Activated effector memory CD4-positive, alpha-beta T cell treated with Interleukin-2 at 50 U/mL for 16 hours (primary cell): ENCODE measurements around the gene PRR19.

Experiments used
- DNase-seq: peaks from one replicate; pipeline ENCODE4 v3.0.0-alpha.2; 2020

Gene PRR19

DNA sequence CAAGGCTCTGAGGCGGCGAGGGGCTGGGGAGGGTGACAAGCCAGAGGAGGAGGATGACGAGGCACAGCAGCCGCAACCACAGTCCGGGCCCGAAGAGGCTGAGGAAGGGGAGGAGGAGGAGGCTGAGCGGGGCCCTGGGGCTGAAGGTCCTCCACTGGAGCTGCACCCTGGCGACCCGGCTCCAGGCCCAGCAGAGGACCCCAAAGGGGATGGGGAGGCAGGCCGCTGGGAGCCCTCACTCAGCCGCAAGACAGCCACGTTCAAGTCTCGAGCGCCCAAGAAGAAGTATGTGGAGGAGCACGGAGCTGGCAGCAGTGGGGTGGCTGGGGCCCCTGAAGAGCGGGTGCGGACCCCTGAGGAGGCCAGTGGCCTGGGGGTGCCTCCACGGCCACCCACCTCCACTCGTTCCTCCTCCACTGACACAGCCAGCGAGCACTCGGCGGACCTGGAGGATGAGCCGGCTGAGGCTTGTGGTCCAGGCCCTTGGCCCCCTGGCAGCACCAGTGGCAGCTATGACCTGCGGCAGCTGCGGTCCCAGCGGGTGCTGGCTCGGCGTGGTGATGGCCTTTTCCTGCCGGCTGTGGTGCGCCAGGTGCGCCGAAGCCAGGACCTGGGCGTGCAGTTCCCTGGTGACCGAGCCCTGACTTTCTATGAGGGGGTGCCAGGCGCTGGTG is 29.9 kb upstream of the PRR19 start:
- DNase-seq = no peak

DNA sequence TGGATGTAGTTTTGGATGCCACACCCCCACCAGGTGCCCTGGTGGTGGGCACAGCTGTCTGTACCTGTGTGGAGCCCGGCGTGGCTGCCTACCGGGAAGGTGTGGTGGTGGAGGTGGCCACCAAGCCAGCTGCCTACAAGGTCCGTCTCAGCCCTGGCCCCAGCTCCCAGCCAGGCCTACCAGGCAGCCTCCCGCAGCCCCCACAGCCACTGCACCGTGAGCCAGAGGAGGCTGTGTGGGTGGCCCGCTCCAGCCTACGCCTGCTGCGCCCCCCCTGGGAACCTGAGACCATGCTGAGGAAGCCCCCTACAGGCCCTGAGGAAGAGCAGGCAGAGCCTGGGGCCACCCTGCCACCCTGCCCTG is 29.4 kb upstream of the PRR19 start:
- no peak for DNase-seq

DNA sequence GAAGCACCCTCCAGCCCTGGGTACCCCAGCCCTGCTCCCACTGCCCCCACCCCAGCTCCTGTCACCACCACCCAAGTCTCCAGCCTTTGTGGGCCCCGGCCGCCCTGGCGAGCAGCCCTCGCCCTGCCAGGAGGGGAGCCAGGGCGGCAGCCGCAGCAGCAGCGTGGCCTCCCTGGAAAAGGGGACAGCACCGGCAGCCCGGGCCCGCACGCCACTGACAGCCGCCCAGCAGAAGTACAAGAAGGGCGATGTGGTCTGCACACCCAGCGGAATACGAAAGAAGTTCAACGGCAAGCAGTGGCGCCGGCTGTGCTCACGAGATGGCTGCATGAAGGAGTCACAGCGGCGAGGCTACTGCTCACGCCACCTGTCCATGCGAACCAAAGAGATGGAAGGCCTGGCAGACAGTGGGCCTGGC is 28.9 kb upstream of the PRR19 start:
- DNase-seq = no peak

DNA sequence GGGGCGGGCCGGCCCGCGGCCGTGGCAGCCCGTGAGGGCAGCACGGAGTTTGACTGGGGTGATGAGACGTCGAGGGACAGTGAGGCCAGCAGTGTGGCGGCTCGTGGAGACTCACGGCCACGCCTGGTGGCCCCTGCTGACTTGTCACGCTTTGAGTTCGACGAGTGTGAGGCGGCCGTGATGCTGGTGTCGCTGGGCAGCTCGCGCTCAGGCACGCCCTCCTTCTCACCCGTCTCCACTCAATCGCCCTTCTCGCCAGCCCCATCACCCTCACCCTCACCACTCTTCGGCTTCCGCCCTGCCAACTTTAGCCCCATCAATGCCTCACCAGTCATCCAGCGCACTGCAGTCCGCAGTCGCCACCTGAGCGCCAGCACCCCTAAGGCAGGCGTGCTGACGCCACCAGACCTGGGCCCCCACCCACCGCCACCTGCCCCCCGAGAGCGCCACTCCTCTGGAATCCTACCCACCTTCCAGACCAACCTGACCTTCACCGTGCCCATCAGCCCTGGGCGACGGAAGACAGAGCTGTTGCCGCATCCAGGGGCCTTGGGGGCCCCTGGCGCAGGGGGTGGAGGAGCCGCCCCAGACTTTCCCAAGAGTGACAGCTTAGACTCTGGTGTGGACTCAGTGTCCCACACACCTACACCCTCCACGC is 28.4 kb upstream of the PRR19 start:
- DNase-seq = no peak

- DNase-seq = no peak
These were observed 27.8 kb upstream of the PRR19 start for GRCh38 chr19:42274065-42274682.

DNA sequence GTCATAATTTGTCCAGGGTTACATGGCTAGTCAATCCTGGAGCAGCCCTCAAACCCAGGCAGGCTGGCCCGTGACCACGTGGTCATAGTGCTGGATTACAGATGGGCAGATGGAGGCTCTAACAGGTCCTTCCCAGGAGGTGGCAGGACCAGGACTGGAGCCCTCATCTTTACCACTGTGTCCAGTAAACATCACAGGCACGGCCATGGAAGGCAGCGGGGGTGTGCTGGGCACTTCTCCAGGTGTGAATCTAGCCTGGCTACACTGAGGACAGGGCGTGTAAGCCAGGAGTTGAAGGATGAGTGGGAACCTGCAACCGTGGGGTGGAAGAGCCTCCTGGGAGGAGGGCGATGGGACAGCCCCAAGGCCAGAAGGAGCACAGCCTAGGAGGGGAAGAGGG is 26.8 kb upstream of the PRR19 start:
- no peak for DNase-seq

GRCh38 chr19:42275517-42275916 is 26.4 kb upstream of the PRR19 start:
- no peak for DNase-seq

- DNase-seq = no peak
These were observed 25.6 kb upstream of the PRR19 start for GRCh38 chr19:42276284-42276683.

DNA sequence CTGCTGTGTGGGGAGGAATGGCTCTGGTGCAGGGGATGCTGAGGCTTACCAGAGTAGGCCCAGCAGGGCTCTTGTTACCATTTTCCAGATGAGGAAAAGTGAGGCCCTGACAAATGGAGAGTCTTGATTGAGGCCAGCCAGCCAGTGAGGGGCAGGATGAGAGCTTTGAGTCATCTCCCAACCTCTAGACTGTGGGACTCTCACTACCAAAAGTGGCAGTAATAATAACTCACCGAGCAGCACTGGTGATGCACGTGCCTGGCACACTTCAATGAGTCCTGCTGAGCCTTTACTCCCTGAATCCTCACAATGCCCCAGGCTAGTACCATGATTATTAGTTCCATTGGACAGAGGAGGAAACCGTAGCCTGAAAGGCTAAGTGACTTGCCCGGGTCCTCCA is 25.1 kb upstream of the PRR19 start:
- DNase-seq = no peak

DNA sequence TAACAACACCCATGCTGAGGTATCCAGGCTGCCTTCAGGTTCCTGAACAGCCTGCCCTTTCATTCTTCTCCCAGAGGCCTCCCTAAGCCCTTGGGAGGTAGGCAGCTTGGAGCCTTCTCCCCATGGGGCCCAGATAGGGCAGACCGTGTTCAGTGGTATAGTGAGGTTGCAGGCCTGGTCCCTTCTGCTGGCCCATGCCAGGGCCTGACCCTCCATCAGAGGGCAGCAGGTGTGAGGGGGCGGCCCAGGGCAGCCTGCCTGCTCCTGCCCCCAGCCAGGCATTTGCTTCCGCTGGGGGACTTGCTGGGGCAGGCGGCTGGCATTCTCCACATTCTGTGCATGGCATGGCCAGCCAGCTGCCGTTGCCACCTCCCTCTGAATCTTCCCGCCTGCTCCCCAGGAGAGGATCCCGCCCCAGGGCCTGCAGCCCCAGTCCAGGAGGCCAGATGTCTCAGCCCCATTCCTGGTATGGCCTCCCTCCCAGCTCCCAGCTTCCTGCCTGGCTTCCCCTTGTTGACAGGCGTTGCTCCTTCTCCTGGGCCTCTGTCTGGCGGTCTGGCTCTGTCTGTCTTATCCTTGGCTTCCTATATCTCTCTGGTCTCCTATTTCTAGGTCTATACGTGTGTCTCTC is 24.0 kb upstream of the PRR19 start:
- DNase-seq = no peak

- DNase-seq = no peak
These were observed 23.3 kb upstream of the PRR19 start for GRCh38 chr19:42278452-42279154.

- DNase-seq = no peak
These were observed 22.6 kb upstream of the PRR19 start for GRCh38 chr19:42279155-42279901.

GRCh38 chr19:42279902-42280814 is 21.8 kb upstream of the PRR19 start:
- DNase-seq = peak; percentile 78

- no peak for DNase-seq
These were observed 21.2 kb upstream of the PRR19 start for GRCh38 chr19:42280815-42281145.

- DNase-seq = no peak
These were observed 20.6 kb upstream of the PRR19 start for GRCh38 chr19:42281146-42281826.

DNA sequence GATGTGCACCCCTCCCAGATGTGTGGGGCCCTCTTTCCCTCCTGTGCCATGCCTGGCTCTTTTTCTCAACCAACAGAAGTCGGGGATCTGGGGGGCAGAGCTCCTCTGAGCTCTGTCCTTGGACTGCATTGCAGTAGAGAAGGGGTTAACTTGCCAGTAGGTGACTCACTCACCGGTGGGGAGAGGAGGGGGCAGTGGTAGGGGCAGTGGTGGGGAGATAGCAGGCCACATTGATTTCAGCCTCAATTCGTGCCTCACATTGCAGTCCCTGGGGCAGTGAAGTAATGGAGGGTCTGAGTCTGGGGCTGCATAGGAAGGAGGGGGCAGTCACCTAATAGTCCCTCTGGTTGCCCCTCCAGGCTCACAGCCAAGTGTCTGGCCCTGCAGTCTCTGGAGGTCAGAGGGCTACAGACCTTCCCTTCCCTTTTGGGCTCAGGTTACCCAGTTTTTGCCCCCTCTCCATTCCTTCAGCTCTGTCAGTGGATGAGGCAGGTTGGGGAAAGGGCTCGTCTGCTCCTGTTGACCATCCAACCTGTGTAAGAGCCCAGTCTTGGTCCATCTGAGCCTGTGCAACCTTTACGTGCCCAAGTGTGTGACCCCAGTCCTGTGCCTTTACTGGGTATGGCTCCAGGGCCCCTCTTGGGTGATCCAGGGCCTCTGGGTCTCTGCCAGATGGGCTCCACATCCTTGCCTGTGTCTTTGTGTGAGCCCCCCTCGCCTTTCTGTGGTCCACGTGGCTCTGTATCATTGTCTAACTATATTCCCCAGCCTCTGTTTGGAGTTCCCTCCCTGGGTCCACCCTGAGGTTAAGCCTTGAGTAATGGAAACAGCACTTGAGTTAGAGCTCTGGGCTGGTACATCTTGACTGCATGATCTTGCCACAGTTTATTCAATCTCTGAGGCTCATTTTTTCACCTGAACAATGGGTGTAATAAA is 19.8 kb upstream of the PRR19 start:
- DNase-seq = no peak

- DNase-seq = no peak
These were observed 19.1 kb upstream of the PRR19 start for GRCh38 chr19:42282819-42283187.

DNA sequence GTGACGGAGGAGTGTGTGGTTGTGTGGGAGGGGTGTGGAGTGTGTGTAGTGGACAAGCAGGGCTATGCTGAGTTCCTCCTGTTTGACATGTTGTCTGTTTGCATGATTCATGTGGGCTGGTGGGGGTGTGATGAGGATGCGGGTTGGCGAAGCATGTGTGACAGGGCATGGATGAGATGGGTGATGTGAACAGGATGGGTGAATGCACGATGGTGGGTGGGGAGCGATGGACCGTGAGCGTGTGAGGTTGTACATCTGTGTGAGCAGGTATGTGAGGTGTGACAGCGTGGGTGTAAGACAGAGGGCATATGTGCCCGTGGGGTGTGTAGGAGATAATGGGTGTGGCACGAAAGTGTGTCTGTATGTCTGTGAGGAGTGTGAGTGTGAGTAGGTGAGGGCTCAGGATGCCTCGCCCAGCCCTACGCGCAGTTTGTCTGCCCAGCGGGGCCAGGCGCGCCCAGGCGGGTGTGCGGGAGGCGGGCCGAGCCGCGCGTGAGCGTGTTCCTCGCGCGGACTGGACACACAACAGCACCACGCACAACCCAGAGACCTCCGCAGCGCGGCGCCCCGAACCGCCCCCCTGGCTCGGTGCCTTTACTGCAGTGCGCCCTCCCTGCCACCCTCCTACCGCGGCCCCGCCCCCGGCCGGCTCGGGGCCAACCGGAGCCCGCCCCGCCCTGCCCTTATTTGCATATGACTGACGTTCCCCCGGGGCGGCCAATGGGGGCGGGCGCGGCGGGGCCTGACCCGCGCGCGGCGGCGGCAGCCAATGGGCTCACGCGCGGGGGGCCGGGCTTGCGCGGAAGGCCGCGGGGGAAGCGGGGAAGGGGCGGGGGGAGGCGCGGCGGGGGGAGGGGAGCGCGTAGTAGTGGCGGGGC is 18.5 kb upstream of the PRR19 start:
- peak; percentile 96 for DNase-seq

GRCh38 chr19:42284066-42284501 is 17.8 kb upstream of the PRR19 start:
- peak; percentile 79 for DNase-seq
